OCI-LY3 (cell line): Measurements from ENCODE around the gene PRKAG3.

Experiments
- EZH2phosphoT487 ChIP-seq: fragments of 200-600 bp; shearing (Covaris generic); IDR thresholded peaks from 2 replicates; pipeline ENCODE4 v1.6.1; 2018; ENCODE audit warnings: antibody characterized with exemption, mixed run types, low read depth
- TF ChIP-seq, protein P1 (sequence below): fragments of 200-600, 300-600 bp; sonication (generic); IDR thresholded peaks from 2 replicates; pipeline ENCODE4 v1.5.1; 2014; ENCODE audit warnings: antibody characterized with exemption, low read length, low read depth

DNA sequence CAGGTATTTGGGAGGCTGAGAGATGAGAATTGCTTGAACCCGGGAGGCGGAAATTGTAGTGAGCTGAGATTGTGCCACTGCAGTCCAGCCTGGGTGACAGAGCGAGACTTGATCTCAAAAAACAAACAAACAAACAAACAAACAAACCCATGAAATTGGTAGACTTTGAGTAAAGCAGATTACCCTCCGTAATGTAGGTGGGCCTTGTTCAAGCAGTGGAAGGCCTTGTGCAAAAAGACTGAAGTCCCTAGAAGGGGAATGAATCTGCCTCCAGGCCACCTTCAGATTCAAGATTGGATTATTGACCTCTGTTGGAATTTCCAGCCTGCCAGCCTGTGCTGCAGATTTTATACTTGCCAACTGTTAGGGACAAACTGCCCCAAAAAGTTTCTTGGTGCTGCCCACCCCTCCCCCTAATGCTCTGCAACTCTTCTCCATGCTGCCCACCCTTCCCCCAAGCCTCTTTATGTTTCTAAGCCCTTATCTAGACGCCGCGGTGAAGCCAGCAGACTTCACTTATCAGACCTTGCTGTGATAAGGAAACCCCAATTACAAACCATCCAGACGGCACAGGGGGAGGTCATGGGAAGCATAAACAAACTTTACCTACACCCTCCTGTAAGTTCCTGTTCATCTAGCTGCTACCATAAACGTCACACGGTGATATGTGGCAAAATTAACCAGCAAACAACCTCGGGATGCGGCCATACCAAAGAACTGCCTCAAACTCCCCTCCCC lies 32.7 kb downstream of the PRKAG3 start:
- TF ChIP-seq, protein P1, sequence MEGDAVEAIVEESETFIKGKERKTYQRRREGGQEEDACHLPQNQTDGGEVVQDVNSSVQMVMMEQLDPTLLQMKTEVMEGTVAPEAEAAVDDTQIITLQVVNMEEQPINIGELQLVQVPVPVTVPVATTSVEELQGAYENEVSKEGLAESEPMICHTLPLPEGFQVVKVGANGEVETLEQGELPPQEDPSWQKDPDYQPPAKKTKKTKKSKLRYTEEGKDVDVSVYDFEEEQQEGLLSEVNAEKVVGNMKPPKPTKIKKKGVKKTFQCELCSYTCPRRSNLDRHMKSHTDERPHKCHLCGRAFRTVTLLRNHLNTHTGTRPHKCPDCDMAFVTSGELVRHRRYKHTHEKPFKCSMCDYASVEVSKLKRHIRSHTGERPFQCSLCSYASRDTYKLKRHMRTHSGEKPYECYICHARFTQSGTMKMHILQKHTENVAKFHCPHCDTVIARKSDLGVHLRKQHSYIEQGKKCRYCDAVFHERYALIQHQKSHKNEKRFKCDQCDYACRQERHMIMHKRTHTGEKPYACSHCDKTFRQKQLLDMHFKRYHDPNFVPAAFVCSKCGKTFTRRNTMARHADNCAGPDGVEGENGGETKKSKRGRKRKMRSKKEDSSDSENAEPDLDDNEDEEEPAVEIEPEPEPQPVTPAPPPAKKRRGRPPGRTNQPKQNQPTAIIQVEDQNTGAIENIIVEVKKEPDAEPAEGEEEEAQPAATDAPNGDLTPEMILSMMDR, result no peak
- TF ChIP-seq EZH2phosphoT487, result no peak
